KMS-11 (cell line): ENCODE data around the gene LRRC15.

Source experiments
- H2AFZ ChIP-seq: fragments of 200-600 bp; sonication (generic); 2 replicates; pipeline ENCODE4 v1.6.1; 2016; ENCODE audit warnings: antibody characterized with exemption, mixed run types, low read depth
- H3K27ac ChIP-seq: fragments of 200-600 bp; sonication (generic); 2 replicates; pipeline ENCODE4 v1.6.1; 2016; ENCODE audit warnings: mild to moderate bottlenecking, mixed run types
- H3K27me3 ChIP-seq: fragments of 200-600 bp; sonication (generic); 2 replicates; pipeline ENCODE4 v1.6.1; 2017; ENCODE audit warnings: mild to moderate bottlenecking, low read depth, mixed run types, moderate library complexity; ENCODE audit not compliant: insufficient read depth
- H3K36me3 ChIP-seq: fragments of 200-600 bp; sonication (generic); 2 replicates; pipeline ENCODE4 v1.6.1; 2017; ENCODE audit warnings: mild to moderate bottlenecking, mixed run types; ENCODE audit not compliant: insufficient read depth
- H3K4me1 ChIP-seq: fragments of 200-600 bp; sonication (generic); 2 replicates; pipeline ENCODE4 v1.6.1; 2016; ENCODE audit warnings: mild to moderate bottlenecking, low read depth, mixed run types; ENCODE audit not compliant: poor library complexity, severe bottlenecking
- H3K4me2 ChIP-seq: fragments of 200-600 bp; sonication (generic); 2 replicates; pipeline ENCODE4 v1.7.0; 2016; ENCODE audit warnings: mild to moderate bottlenecking, mixed run types
- H3K4me3 ChIP-seq: fragments of 200-600 bp; sonication (generic); IDR thresholded peaks from 2 replicates; pipeline ENCODE4 v1.6.1; 2017; ENCODE audit warnings: low read depth, low read length, mixed read lengths; ENCODE audit not compliant: insufficient read depth
- H3K79me2 ChIP-seq: fragments of 200-600 bp; sonication (generic); 2 replicates; pipeline ENCODE4 v1.6.1; 2016; ENCODE audit warnings: low read depth, mixed run types; ENCODE audit not compliant: insufficient read depth
- H3K9ac ChIP-seq: fragments of 200-600 bp; sonication (generic); 2 replicates; pipeline ENCODE4 v1.6.1; 2016; ENCODE audit warnings: mild to moderate bottlenecking, mixed run types
- H4K20me1 ChIP-seq: fragments of 200-600 bp; sonication (generic); 2 replicates; pipeline ENCODE4 v1.6.1; 2016; ENCODE audit warnings: mild to moderate bottlenecking, mixed run types; ENCODE audit not compliant: insufficient read depth
- TF ChIP-seq, protein P1 (sequence below): fragments of 200-600 bp; sonication (generic); conservative IDR thresholded peaks from 2 replicates; pipeline ENCODE4 v1.6.1; 2017; ENCODE audit warnings: low read depth, mild to moderate bottlenecking, antibody characterized with exemption, low read length, moderate library complexity, mixed read lengths

The LRRC15 gene

DNA sequence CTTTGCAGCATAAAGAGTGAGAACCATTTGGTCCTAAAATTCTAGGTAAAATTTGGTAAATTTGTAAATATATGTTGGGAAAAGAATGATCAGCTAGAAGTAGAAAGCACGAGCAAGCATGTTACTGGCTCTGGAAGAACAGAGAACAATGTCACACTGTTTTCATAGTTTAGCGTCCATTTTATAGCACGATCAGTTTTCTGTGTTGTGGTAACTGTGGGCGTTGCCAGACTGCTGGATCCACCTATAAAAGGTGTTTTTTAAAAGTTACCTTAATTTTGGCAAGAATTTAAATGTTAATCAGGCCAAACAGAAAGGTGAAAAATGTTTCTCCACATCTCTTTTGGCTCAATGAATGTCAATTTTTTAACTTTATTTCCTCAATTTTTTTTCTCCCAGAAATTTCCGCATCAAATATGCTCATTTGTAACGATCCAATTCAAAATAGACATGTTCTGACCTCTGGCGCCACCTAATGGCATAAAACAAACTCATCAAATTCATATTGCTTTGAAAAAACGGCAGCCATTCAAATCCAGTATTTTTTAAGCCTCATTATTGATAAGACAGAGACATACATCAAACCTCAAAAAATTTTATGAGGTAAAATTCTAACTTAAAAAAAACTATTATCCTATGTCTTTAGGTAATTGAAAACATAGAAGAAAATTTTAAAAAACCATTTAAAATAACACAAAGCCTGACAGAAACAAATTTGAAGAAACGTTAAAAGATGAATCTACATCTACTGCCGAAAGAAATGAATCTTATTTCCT, 35.0 kb upstream of the LRRC15 start:
- Histone ChIP-seq H3K4me2 (no peak overlapping the region), H3K27me3 (no peaks in the 10 kb centered on the region), H4K20me1 (no peaks in the 10 kb centered on the region), H3K79me2 (no peaks in the 10 kb centered on the region), H2AFZ (no peak overlapping the region), H3K9ac (no peak overlapping the region), H3K27ac (no peak overlapping the region), H3K4me3 (no peak overlapping the region), H3K4me1 (peaks cover 3% of the 10 kb centered on the region), H3K36me3 (no peaks in the 10 kb centered on the region)
- TF ChIP-seq, protein P1, sequence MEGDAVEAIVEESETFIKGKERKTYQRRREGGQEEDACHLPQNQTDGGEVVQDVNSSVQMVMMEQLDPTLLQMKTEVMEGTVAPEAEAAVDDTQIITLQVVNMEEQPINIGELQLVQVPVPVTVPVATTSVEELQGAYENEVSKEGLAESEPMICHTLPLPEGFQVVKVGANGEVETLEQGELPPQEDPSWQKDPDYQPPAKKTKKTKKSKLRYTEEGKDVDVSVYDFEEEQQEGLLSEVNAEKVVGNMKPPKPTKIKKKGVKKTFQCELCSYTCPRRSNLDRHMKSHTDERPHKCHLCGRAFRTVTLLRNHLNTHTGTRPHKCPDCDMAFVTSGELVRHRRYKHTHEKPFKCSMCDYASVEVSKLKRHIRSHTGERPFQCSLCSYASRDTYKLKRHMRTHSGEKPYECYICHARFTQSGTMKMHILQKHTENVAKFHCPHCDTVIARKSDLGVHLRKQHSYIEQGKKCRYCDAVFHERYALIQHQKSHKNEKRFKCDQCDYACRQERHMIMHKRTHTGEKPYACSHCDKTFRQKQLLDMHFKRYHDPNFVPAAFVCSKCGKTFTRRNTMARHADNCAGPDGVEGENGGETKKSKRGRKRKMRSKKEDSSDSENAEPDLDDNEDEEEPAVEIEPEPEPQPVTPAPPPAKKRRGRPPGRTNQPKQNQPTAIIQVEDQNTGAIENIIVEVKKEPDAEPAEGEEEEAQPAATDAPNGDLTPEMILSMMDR: peak; percentile 90

DNA sequence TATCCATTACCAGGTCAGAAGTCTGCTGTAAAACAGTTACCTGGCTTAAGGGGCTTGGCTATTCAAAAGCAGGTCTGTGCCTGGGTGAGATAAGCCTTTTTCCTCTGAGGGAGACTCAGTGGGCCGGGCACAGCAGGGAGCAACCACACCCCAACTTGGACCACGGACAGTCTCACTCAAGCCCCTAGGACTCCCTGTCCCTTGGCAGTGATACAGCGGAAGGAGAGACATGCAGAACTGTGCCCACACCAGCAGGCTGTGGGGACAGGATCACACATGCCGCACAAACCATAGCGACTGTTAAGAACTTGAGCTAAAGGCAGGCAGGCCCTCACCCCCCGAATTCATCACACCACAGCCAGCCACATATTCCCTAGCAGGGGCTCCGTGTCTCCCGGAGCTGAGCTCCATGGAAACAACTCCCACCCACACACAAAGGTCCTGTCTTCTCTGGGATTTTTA, 32.4 kb upstream of the LRRC15 start:
- peaks cover 7% of the 10 kb centered on the region for H3K4me1 ChIP-seq
- TF ChIP-seq, protein P1: no peak
- no peak overlapping the region for H2AFZ ChIP-seq
- no peak overlapping the region for H3K4me2 ChIP-seq
- no peaks in the 10 kb centered on the region for H3K79me2 ChIP-seq
- no peak overlapping the region for H3K27ac ChIP-seq
- H4K20me1 ChIP-seq: no peaks in the 10 kb centered on the region
- no peak overlapping the region for H3K4me3 ChIP-seq
- no peaks in the 10 kb centered on the region for H3K36me3 ChIP-seq
- H3K27me3 ChIP-seq: no peaks in the 10 kb centered on the region
- no peak overlapping the region for H3K9ac ChIP-seq

DNA sequence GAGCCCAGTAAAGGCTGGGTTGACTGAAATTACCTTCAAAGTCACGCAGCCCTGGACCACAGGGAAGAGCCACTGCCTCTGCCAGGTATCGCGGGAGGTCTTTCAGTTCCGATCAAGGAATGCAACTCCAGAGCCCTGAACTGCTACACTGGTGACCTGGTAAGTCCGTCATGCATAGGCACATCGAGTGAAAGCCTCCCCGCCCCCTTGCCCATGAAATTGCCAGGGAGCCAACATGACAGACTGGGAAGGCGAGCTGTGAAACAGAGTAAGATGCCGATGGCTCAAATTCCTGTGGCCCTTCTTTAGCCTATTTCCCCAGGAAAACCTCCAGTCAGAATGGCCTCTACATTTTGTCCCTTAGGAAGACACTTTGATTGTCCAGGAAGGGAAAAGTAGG, 31.8 kb upstream of the LRRC15 start:
- H3K9ac ChIP-seq: no peak overlapping the region
- no peak overlapping the region for H3K4me3 ChIP-seq
- no peak overlapping the region for H3K4me2 ChIP-seq
- H3K27ac ChIP-seq: no peak overlapping the region
- TF ChIP-seq, protein P1: no peak
- no peaks in the 10 kb centered on the region for H3K27me3 ChIP-seq
- H2AFZ ChIP-seq: no peak overlapping the region
- no peaks in the 10 kb centered on the region for H4K20me1 ChIP-seq
- H3K36me3 ChIP-seq: no peaks in the 10 kb centered on the region
- peaks cover 7% of the 10 kb centered on the region for H3K4me1 ChIP-seq
- no peaks in the 10 kb centered on the region for H3K79me2 ChIP-seq

DNA sequence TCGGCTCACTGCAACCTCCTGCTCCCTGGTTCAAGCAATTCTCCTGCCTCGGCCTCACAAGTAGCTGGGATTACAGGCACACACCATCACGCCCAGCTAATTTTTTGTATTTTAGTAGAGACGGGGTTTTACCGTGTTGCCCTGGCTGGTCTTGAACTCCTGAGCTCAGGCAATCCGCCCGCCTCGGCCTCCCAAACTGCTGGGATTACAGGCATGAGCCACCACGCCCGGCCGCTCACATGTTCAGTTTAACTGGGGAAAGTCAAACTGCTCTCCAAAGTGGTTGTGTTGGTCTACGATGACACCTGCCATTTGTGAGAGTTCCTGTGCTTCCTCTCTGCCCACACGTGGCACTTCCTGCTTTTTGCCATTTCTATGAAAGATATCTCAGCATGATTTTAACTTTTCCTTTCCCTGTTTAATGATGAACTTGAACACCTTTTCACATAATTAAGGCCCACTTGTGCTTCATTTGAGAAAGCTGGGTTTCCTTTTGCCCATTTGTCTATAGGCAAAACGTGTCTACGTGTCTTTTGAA, 30.4 kb upstream of the LRRC15 start:
- H4K20me1 ChIP-seq: no peaks in the 10 kb centered on the region
- H3K4me3 ChIP-seq: no peak overlapping the region
- no peak overlapping the region for H2AFZ ChIP-seq
- no peak overlapping the region for H3K27ac ChIP-seq
- H3K27me3 ChIP-seq: no peaks in the 10 kb centered on the region
- no peak overlapping the region for H3K9ac ChIP-seq
- H3K4me2 ChIP-seq: no peak overlapping the region
- peaks cover 7% of the 10 kb centered on the region for H3K4me1 ChIP-seq
- H3K36me3 ChIP-seq: no peaks in the 10 kb centered on the region
- no peaks in the 10 kb centered on the region for H3K79me2 ChIP-seq
- TF ChIP-seq, protein P1: no peak
